HG03025 (cell line): ENCODE measurements around the gene ZNF385A.
"Not testable (repeated sequence)": the region's sequence is repeated elsewhere in the genome, so short reads cannot be mapped to it uniquely, and the experiment has no call there.

ENCODE experiments used
- ATAC-seq: cut with Tn5 transposase; IDR thresholded peaks from one replicate; pipeline ENCODE4 v1.9.1; 2021; ENCODE audit warnings: mild to moderate bottlenecking, moderate library complexity; ENCODE audit not compliant: unreplicated experiment, low FRiP score

The ZNF385A gene

GRCh38 chr12:54358945-54359761, 25.4 kb downstream of the ZNF385A start:
- ATAC-seq: peak; percentile 96

- no peak for ATAC-seq
Observed at GRCh38 chr12:54358191-54358944, 26.2 kb downstream of the ZNF385A start.

GRCh38 chr12:54357506-54358190, 26.9 kb downstream of the ZNF385A start:
- no peak for ATAC-seq

GRCh38 chr12:54356951-54357356, 27.6 kb downstream of the ZNF385A start:
- no peak for ATAC-seq

GRCh38 chr12:54356228-54356627, 28.3 kb downstream of the ZNF385A start:
- no peak for ATAC-seq

- ATAC-seq: no peak
Observed at GRCh38 chr12:54355104-54355815, 29.3 kb downstream of the ZNF385A start.

- ATAC-seq: not testable (repeated sequence)
Observed at GRCh38 chr12:54354271-54354670, 30.3 kb downstream of the ZNF385A start.

GRCh38 chr12:54352891-54353874, 31.4 kb downstream of the ZNF385A start:
- no peak for ATAC-seq

- ATAC-seq: no peak
Observed at GRCh38 chr12:54352022-54352531, 32.5 kb downstream of the ZNF385A start.

GRCh38 chr12:54351341-54351740, 33.2 kb downstream of the ZNF385A start:
- no peak for ATAC-seq

- no peak for ATAC-seq
Observed at GRCh38 chr12:54350743-54351142, 33.8 kb downstream of the ZNF385A start.

GRCh38 chr12:54349679-54350078, 34.9 kb downstream of the ZNF385A start:
- ATAC-seq: no peak

GRCh38 chr12:54349036-54349435, 35.5 kb downstream of the ZNF385A start:
- ATAC-seq: no peak

- ATAC-seq: no peak
Observed at GRCh38 chr12:54341378-54342300, 42.9 kb downstream of the ZNF385A start.

- ATAC-seq: no peak
Observed at GRCh38 chr12:54340846-54341245, 43.7 kb downstream of the ZNF385A start.

- no peak for ATAC-seq
Observed at GRCh38 chr12:54338698-54339296, 45.7 kb downstream of the ZNF385A start.

- ATAC-seq: no peak
Observed at GRCh38 chr12:54337854-54338650, 46.5 kb downstream of the ZNF385A start.
